ENCODE measurements around the gene CCDC178.

DNA sequence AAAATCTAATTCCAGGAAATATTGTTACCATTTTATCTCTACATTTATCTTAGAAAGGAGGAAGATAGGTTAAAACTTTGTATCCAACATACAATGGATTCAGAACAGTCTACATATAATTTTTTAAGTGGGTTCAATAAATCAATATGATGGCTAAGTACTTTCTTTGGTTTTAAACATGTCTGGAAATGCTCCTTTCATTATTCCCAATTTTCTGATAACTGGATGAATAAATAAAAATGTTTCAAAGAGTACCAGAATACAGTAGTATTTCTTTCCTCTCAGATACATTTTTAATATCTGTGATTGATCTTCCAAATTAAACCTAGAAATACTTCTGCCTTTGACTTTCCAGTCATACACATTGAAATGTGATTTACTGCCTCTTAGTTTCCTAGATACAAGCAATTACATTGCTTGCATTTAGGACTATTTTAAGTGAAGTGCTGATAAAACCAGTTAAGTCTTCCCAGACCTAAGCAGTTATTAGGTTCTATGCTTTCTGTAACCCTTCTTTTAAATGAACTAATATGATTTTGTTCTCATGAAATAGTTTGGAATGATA lies 283.5 kb downstream of the CCDC178 start:
- TF ChIP-seq EZH2 (IDR thresholded peaks at IDR 0.05; ENCODE audit: insufficient read depth, poor library complexity, severe bottlenecking): no peak
- no peak for TF ChIP-seq EZH2phosphoT487 (IDR thresholded peaks at IDR 0.05; ENCODE audit: insufficient read depth, low read depth)
